ENCODE data around the gene ARSG. TPM values are rescaled to one million over a fixed set of nuclear protein-coding genes. Genes with fewer than 3 reads are reported as not detected.
A peak's percentile ranks its signal among the peaks of the same experiment; 100 is the strongest.

ARSG gene
- total and polyA plus RNA-seq, 2 of the 8 experiments (the other 6 are each of a cell fraction or from before 2014, with no cell fraction given) = 3.3 to 4.0 TPM

DNA sequence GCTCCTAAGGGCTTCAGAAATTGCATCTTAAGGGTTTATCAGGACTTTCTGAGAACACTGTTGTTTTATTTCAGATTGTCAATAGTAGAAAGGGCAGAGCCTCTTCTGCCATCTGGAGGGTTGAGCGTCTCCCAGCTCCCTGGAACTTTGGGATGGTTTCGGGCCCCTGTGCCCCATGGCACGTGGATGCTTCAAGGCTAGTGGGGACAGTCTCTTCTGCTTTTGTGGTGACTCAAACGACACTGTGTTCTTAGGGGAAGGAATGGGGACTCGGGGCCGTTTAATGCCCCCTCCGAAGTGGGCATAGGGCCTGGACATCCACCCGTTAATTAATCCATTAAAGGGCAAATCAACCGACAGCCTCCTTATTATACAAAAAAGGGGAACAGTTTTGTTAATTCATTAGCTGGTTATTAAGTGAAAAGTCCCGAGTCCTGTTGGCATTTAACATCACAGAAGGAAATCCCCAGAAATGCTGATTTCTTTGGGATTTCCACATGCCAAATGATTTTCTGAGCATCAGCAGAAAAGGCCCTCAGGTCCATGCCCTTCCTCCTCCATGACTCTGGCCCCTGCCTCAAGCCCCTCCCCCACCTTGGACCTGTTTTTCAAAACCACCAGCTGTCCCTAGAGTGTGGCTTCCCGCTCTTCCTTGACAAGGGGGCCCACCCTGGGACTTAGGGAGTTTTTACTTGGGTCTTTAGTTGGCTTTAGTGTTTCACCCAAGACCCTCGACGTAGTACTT lies 68.7 kb downstream of the ARSG start:
- Histone ChIP-seq H3K14ac (ENCODE audit: insufficient read length) (no peak overlapping the region), H2BK20ac (ENCODE audit: low read length) (no peak overlapping the region), H3K27ac (ENCODE audit: low read depth, low read length) (no peak overlapping the region), H3K23ac (ENCODE audit: insufficient read length) (no peak overlapping the region), H2BK15ac (ENCODE audit: low read length) (no peak overlapping the region), H3K4ac (replicated peaks; ENCODE audit: insufficient read length, low read depth, low read length) (no peak overlapping the region), H3K9ac (replicated peaks in 1 of 4; ENCODE audit: extremely low read depth in 1 of 4, low read depth in 3 of 4, low read length in 3 of 4) (no peak overlapping the region), H3K27me3 (replicated peaks in 1 of 4; ENCODE audit: control insufficient read depth in 3 of 4, extremely low read depth in 1 of 4, insufficient read depth in 3 of 4, low read length in 3 of 4) (no peaks in the 10 kb centered on the region), H4K5ac (ENCODE audit: insufficient read length, low read depth, low read length) (no peak overlapping the region), H4K20me1 (replicated peaks in 1 of 2; ENCODE audit: control insufficient read depth in 1 of 2, insufficient read depth in 2 of 2, low read length in 2 of 2) (no peaks in the 10 kb centered on the region), H3K4me3 (ENCODE audit: extremely low read depth in 1 of 4, insufficient read depth in 2 of 4, low read depth in 3 of 4, low read length in 4 of 4) (no peak overlapping the region), H3K79me2 (ENCODE audit: control insufficient read depth in 1 of 2, insufficient read depth in 2 of 2, low read length in 2 of 2) (no peaks in the 10 kb centered on the region), H3K4me1 (replicated peaks in 1 of 4; ENCODE audit: control insufficient read depth in 3 of 4, insufficient read depth in 4 of 4, low read length in 3 of 4) (peaks cover 0 to 13% (median 3%) of the 10 kb centered on the region in 4 experiments; a peak in 5 of 7 replicates), H4K8ac (ENCODE audit: extremely low read depth, insufficient read depth, low read length) (no peak overlapping the region), H3K4me2 (ENCODE audit: insufficient read depth in 1 of 2, low read depth in 2 of 2, low read length in 2 of 2) (no peak overlapping the region), H2AK5ac (ENCODE audit: low read depth, low read length) (no peak overlapping the region), H3K79me1 (ENCODE audit: low read depth, low read length) (no peaks in the 10 kb centered on the region), H2BK120ac (replicated peaks; ENCODE audit: low read depth, low read length) (no peak overlapping the region), H4K91ac (replicated peaks; ENCODE audit: insufficient read length, low read length) (no peak overlapping the region), H2AFZ (ENCODE audit: low read length) (no peak overlapping the region), H3K9me3 (ENCODE audit: insufficient read depth in 2 of 2, low read depth in 1 of 2, low read length in 1 of 2) (no peaks in the 10 kb centered on the region), H3K23me2 (ENCODE audit: low read depth, low read length) (no peaks in the 10 kb centered on the region), H2BK5ac (ENCODE audit: low read depth, low read length) (no peak overlapping the region), H3K18ac (ENCODE audit: extremely low read depth, low read length) (peak overlapping the region; percentile 15), H2BK12ac (ENCODE audit: low read depth, low read length) (no peak overlapping the region), H3K36me3 (ENCODE audit: control insufficient read depth in 2 of 4, insufficient read depth in 4 of 4, low read length in 3 of 4) (no peaks in the 10 kb centered on the region), H3K56ac (replicated peaks; ENCODE audit: insufficient read length, low read depth, low read length) (no peak overlapping the region)
- TF ChIP-seq SP1 (IDR thresholded peaks at IDR 0.05; ENCODE audit: low read depth, low read length) (0 out of 2 replicates have a peak, but pooled peaks have one; percentile 11), TCF12 (IDR thresholded peaks at IDR 0.05; ENCODE audit: low read depth, low read length) (no peak), E2F6 (IDR thresholded peaks at IDR 0.05) (peak; percentile 38; the same call in 1 of the 2 replicates)
- POLR2A ChIA-PET (ENCODE audit: partially characterized antibody) = no interaction called here
- 81% methylated on average over 13 of the region's 13 CpGs; no CpG with 5 or more reads in 1 of the 2 experiments for WGBS, 2 experiments (ENCODE audit: extremely low coverage in 1 of 2, insufficient coverage in 1 of 2, insufficient read length in 1 of 2, insufficient replicate concordance in 2 of 2, low coverage in 1 of 2, low lambda C conversion rate in 2 of 2, missing lambda C conversion rate in 1 of 2)
- no peak for DNase-seq (ENCODE audit: low read depth in 1 of 2, low spot score in 2 of 2)
- no peak for FAIRE-seq
- CTCF ChIA-PET (ENCODE audit: partially characterized antibody) = interaction anchor here (1.0 to 2.1 kb wide), 4 partner anchors 8 to 96 kb away, joined by 3 to 7 read pairs (median 4); no protein-coding TSS in a partner anchor

Data from H1 (cell line).